Kidney (tissue), 14 donors: ENCODE results near the gene NHSL2. TPM values are rescaled to one million over a fixed set of nuclear protein-coding genes. Genes with fewer than 3 reads are reported as not detected.

Source experiments
- DNase-seq, 5 donors: peaks; one replicate each; pipeline ENCODE4 v3.0.0-alpha.2; 2013 to 2020
- FAIRE-seq: peaks from 2 replicates; lab custom pipeline; 2012; peaks lifted over from hg19 to GRCh38; lab: Jason Lieb, UNC
- H3K27ac ChIP-seq, 2 donors: one replicate each; pipeline ENCODE4 v1.7.0; 2013; ENCODE audit warnings: low read depth in 2 of 2, low read length in 2 of 2, inconsistent platforms in 1 of 2
- H3K27me3 ChIP-seq: one replicate; pipeline ENCODE4 v1.7.1; 2013; ENCODE audit warnings: low read length, inconsistent platforms; ENCODE audit not compliant: control insufficient read depth, insufficient read depth
- H3K36me3 ChIP-seq, 3 donors: one replicate each; pipeline versions ENCODE4 v1.7.0 to v1.7.1; 2013; ENCODE audit warnings: low read length in 3 of 3, control low read depth in 1 of 3, inconsistent platforms in 1 of 3; ENCODE audit not compliant: insufficient read depth in 3 of 3, control insufficient read depth in 2 of 3
- H3K4me1 ChIP-seq, 3 donors: one replicate each; pipeline versions ENCODE4 v1.7.0 to v1.7.1; 2013; ENCODE audit warnings: low read length in 3 of 3, inconsistent platforms in 1 of 3, low read depth in 1 of 3; ENCODE audit not compliant: control insufficient read depth in 2 of 3, insufficient read depth in 2 of 3
- H3K4me3 ChIP-seq, 3 donors: one replicate each; pipeline versions ENCODE4 v1.7.0 to v1.8.1; 2013; ENCODE audit warnings: low read length in 3 of 3, control low read depth in 1 of 3, inconsistent platforms in 1 of 3
- H3K9ac ChIP-seq, 3 donors: one replicate each; pipeline versions ENCODE4 v1.7.0 to v1.7.1; 2013; ENCODE audit warnings: low read length in 3 of 3, control low read depth in 1 of 3, inconsistent platforms in 1 of 3
- H3K9me3 ChIP-seq, 3 donors: one replicate each; pipeline versions ENCODE4 v1.7.0 to v1.7.1; 2013; ENCODE audit warnings: low read length in 3 of 3, control low read depth in 1 of 3, inconsistent platforms in 1 of 3; ENCODE audit not compliant: control insufficient read depth in 2 of 3, insufficient read depth in 1 of 3
- CTCF ChIP-seq: IDR thresholded peaks from 3 replicates; pipeline ENCODE4 v1.5.1; 2012; ENCODE audit warnings: mild to moderate bottlenecking, moderate library complexity, borderline replicate concordance; ENCODE audit not compliant: insufficient read depth; ENCODE audit errors: extremely low read depth
- intact Hi-C: fragments of 100-400 bp; cut with DNase I; formaldehyde crosslinking; loops from one replicate; pipeline ENCODE4 v1.11.1; 2022
- polyA plus RNA-seq: library from polyadenylated mRNA; stranded (reverse); fragments of 350-450 nt; fragmentation: Illumina TruSeq; extraction: RNeasy Lipid Tissue Mini Kit (QIAGEN cat#74804); gene quantifications from one replicate; pipeline ENCODE4 v1.2.3, GENCODE V29; 2014; ENCODE audit warnings: low read depth, low replicate concordance; ENCODE audit not compliant: insufficient read depth
- total RNA-seq: library from RNA; stranded (reverse); fragmentation: NEBNext Ultra II Directional; extraction: Animal tissue kit (Norgen Biotek cat#: 25700); gene quantifications from one replicate; pipeline ENCODE4 v1.2.1, GENCODE V29; 2021
- donor health status: control.
- donor health status: control.
- donor health status: control.
- donor health status: control.
- donor health status: control.
- donor health status: DM: yes; HTN: yes; CAD: no.
- donor health status: Normal renal cell carcinoma (clear cell type).

NHSL2 gene
- total and polyA plus RNA-seq, 2 donors from 2014 or later = 1.3 to 10.8 TPM

GRCh38 chrX:72083291-72083690, 172.6 kb downstream of the NHSL2 start:
- DNase-seq (no peak), FAIRE-seq (no peak)
- Histone ChIP-seq H3K36me3 (no peaks in the 10 kb centered on the region), H3K9ac (no peak overlapping the region), H3K27me3 (no peaks in the 10 kb centered on the region), H3K9me3 (no peaks in the 10 kb centered on the region), H3K4me3 (no peak overlapping the region), H3K27ac (no peak overlapping the region), H3K4me1 (peaks cover 0 to 13% (median 0%) of the 10 kb centered on the region in 3 donors)
- no peak for TF ChIP-seq CTCF
- intact Hi-C loops = no loop called here

GRCh38 chrX:72084114-72084513, 173.5 kb downstream of the NHSL2 start:
- intact Hi-C loops = no loop called here
- Histone ChIP-seq H3K4me1 (peaks cover 0 to 10% (median 0%) of the 10 kb centered on the region in 3 donors), H3K27ac (no peak overlapping the region), H3K4me3 (no peak overlapping the region), H3K36me3 (no peaks in the 10 kb centered on the region), H3K9ac (no peak overlapping the region), H3K27me3 (no peaks in the 10 kb centered on the region), H3K9me3 (no peaks in the 10 kb centered on the region)
- FAIRE-seq = no peak
- DNase-seq = no peak
- no peak for TF ChIP-seq CTCF

GRCh38 chrX:72086995-72087394, 176.3 kb downstream of the NHSL2 start:
- no peaks in the 10 kb centered on the region for H3K27me3 ChIP-seq
- H3K9me3 ChIP-seq = no peaks in the 10 kb centered on the region
- intact Hi-C loops = no loop called here
- no peak overlapping the region for H3K4me3 ChIP-seq
- peaks cover 0 to 2% (median 0%) of the 10 kb centered on the region in 3 donors for H3K4me1 ChIP-seq
- FAIRE-seq (no peak), DNase-seq (no peak)
- TF ChIP-seq CTCF = no peak
- no peaks in the 10 kb centered on the region for H3K36me3 ChIP-seq
- H3K9ac ChIP-seq = no peak overlapping the region
- H3K27ac ChIP-seq = no peak overlapping the region

GRCh38 chrX:72088761-72089160, 178.1 kb downstream of the NHSL2 start:
- Histone ChIP-seq H3K9ac (no peak overlapping the region), H3K36me3 (no peaks in the 10 kb centered on the region), H3K4me3 (no peak overlapping the region), H3K9me3 (no peaks in the 10 kb centered on the region), H3K4me1 (no peaks in the 10 kb centered on the region), H3K27ac (no peak overlapping the region), H3K27me3 (no peaks in the 10 kb centered on the region)
- intact Hi-C loops = no loop called here
- FAIRE-seq = no peak
- TF ChIP-seq CTCF = no peak
- DNase-seq = no peak
